Activated T-cell treated with anti-CD3 and anti-CD28 coated beads for 4 hours (primary cell): ENCODE data around the gene FRMD4B.
A peak's percentile ranks its signal among the peaks of the same experiment; 100 is the strongest.

Source experiments
- DNase-seq: peaks from one replicate; pipeline ENCODE4 v3.0.0-alpha.2; 2020

The FRMD4B gene

GRCh38 chr3:69385723-69386555, at the start of gene FRMD4B:
Gene FRMD4B, minus strand, starts transcription at chr3:69386088. Its CDS starts 99 bp downstream, at chr3:69385989.
- DNase-seq, result no peak

GRCh38 chr3:69433969-69434325, 48.1 kb upstream of the FRMD4B start:
- DNase-seq, result no peak

- no peak for DNase-seq
These were observed 47.5 kb upstream of the FRMD4B start for GRCh38 chr3:69433121-69433968.

- no peak for DNase-seq
These were observed 42.9 kb upstream of the FRMD4B start for GRCh38 chr3:69428657-69429255.

- no peak for DNase-seq
These were observed 41.0 kb upstream of the FRMD4B start for GRCh38 chr3:69426967-69427304.

GRCh38 chr3:69426291-69426966, 40.5 kb upstream of the FRMD4B start:
- no peak for DNase-seq

- DNase-seq, result no peak
These were observed 39.4 kb upstream of the FRMD4B start for GRCh38 chr3:69425249-69425648.

GRCh38 chr3:69423463-69424155, 37.7 kb upstream of the FRMD4B start:
- DNase-seq, result no peak

GRCh38 chr3:69422751-69423150, 36.9 kb upstream of the FRMD4B start:
- DNase-seq, result no peak

GRCh38 chr3:69420781-69421520, 35.1 kb upstream of the FRMD4B start:
- no peak for DNase-seq

- no peak for DNase-seq
These were observed 33.4 kb upstream of the FRMD4B start for GRCh38 chr3:69419276-69419675.

GRCh38 chr3:69417541-69418078, 31.7 kb upstream of the FRMD4B start:
- no peak for DNase-seq

- DNase-seq, result no peak
These were observed 27.8 kb upstream of the FRMD4B start for GRCh38 chr3:69413551-69414207.

- DNase-seq, result no peak
These were observed 25.5 kb upstream of the FRMD4B start for GRCh38 chr3:69411346-69411745.

GRCh38 chr3:69410301-69410700, 24.4 kb upstream of the FRMD4B start:
- peak; percentile 57 for DNase-seq

- no peak for DNase-seq
These were observed 23.9 kb upstream of the FRMD4B start for GRCh38 chr3:69409831-69410230.

GRCh38 chr3:69409011-69409410, 23.1 kb upstream of the FRMD4B start:
- DNase-seq, result no peak

- no peak for DNase-seq
These were observed 22.7 kb upstream of the FRMD4B start for GRCh38 chr3:69408542-69408941.

- no peak for DNase-seq
These were observed 22.0 kb upstream of the FRMD4B start for GRCh38 chr3:69407908-69408307.

GRCh38 chr3:69406163-69406562, 20.3 kb upstream of the FRMD4B start:
- DNase-seq, result no peak

GRCh38 chr3:69405067-69405466, 19.2 kb upstream of the FRMD4B start:
- DNase-seq, result no peak
